Activated naive CD4-positive, alpha-beta T cell (primary cell): ENCODE measurements around the gene WDR91.
"Not testable (repeated sequence)": the region's sequence is repeated elsewhere in the genome, so short reads cannot be mapped to it uniquely, and the experiment has no call there.

Source experiments
- DNase-seq, 4 experiments: peaks; one replicate each; lab custom pipeline; 2025; lab: John Stamatoyannopoulos, UW

The WDR91 gene

GRCh38 chr7:135178364-135178763, 33.0 kb downstream of the WDR91 start:
- DNase-seq: no peak

DNA sequence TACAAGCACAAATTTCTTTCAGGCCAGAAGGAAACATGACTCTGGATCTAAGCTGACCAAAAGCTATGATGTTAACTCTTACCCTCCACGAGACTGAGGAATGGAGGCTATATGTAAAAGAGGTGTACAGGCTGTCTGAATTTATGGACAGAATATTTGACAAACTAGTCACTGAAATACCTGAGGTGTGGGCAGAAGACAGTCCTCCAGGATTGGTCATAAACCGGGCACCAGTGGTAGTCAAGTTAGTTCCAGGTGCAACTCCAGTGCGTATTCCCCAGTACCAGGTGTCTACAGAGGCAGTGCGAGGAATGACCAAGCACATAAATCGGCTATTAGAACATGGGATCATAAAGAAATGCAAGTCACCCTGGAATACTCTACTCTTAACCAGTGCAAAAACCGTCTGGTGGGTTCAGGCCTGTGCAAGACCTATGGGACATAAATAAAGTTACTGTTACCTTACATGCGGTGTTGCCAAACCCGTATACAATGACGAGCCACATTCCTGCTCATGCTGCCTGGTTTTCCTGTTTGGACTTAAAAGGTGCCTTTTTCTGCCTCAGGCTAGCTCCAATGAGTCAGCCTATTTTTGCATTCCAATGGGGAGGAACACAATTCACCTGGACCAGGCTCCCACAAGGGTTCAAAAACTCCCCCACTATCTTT, 34.2 kb downstream of the WDR91 start:
- DNase-seq: no peak

DNA sequence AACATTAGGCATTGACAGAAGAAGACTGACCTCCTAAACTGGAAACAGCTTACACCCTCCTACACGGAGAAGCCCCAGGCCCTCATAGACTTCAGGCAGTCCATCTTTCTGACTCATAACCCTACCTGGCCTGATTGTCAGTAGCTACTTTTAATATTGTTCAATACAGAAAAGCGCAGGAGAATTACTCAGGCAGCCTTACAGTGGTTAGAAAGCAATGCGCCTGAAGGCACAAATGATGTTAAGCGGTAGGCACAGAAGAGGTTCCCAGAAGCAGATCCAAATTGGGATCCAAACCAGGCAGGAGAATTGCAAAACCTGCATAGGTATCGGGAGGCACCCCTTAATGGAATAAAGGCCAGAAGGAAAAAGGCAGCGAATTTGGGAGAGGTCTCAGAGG, 35.4 kb downstream of the WDR91 start:
- no peak for DNase-seq

- DNase-seq: no peak
Measured at GRCh38 chr7:135174941-135175340, 36.4 kb downstream of the WDR91 start.

GRCh38 chr7:135173916-135174315, 37.4 kb downstream of the WDR91 start:
- not testable (repeated sequence) for DNase-seq

GRCh38 chr7:135171581-135172291, 39.6 kb downstream of the WDR91 start:
- not testable (repeated sequence) for DNase-seq

DNA sequence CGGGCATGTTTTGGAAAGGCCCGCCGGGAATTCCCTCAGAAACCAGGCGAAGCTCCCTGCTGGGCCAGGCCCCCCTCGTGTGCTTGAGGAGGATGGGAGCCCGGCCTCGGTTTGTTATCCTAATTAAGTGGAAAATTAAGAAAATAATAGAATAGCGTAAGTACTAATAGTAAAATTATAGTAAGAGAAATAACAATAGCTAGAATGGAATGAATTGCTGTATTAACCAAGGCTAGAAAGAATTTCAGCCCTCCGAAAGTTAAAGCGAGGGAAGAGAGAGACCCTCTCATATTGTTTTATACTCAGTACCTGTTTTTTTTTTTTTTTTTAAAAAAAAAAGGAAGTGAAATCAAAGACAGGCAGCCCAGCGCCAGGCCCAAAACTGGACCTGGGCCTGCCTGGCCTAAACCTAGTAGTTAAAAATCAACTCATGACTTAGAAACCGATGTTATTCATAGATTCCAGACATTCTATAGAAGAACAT, 40.3 kb downstream of the WDR91 start:
- DNase-seq: not testable (repeated sequence)

DNA sequence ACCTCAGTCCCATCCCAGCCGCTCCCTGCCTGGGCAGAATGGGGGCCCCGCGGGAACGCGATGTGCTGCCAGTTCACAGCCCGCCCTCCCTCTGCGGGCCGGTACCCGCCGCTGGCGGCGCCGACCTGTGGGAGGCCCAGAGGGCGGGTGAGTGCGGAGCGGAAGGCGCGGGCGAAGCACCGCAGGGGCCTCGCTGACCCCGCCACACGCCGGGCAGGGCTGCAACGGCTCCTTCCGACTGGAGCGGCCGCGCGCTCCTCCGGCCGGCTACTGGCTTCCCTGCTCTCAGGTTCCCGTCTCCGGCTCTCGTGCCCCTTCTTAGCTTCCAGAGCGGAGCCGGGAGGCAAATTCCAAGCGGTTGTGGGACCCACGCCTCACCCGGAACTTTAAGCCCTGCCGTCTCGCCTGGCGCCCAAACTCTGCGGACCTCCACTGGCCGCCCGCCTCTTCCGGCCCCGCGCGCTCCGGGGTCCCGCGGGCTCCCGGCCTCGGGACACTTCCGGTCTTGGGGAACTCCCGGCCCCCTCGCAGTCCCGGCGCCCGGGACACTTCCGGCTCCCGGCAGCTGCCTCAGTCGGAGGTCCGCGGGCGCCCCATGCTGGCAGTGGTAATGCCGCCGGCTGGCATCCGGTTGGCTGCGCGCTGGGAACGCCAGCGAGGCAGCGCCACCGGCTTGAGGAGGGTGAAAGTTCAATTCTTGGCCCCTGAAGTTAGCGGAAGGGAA, 40.9 kb downstream of the WDR91 start, which contains the start of gene CYREN:
TSS of gene CYREN (minus strand) at position 434 of the 724 bp plus-strand sequence. CDS start 1,785 bp downstream, outside the sequence.
- DNase-seq: peak; percentile 81 to 87 (median 82)

DNA sequence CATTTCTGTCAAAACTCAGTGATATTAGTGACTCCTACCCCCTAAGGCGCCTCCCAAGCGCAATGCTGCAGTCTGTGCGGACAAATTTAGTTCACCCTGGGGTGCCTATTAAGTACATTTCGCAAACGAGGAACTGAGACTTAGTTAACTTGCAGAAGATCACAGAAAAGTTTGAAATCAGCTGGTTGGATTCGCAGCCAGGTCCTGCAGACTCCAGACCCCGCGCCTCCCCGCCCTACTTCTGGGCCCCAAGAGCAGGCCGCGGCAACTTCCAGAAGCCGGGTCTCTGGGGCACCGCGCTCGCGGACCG, 41.4 kb downstream of the WDR91 start:
- DNase-seq: no peak

DNA sequence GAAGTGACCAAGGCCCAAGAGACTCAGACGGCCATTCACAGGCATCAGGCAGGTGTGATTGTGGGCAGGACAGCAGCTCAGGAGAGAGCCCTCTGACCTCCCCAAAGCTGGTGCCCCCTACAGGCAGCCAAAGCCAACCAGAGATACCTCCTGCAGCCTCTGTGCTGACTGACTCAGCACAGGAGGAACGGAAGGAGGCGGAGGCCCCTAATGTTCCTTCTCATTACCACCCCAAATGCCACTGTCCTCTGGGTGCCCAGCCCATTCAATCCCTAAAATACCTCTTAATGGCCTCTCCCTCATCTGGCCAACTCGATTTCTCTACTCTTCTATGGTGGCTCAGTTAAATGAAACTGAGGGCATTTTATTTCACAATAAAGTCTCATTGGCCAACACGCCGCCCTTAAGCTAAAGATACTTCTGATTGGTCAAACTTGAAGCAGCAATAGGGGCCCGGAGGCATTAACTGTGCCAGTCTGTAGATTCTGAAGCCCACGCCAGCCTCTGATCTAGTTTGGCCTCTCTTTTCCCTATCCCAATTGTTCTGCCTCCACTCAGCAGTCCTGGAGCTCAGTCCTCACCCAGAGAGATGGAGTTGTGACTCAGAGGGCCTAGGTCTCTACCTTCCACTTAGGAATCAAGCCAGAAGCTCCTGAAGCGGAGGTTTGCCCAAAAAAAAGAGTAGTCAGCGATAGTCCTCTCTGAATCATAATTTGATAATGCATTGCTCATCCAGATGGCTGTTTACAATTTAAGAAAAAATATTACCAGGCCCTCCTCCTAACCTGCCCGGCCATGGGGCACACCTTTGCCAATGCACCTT, 42.0 kb downstream of the WDR91 start:
- peak in 1 of 4 experiments; percentile 28 for DNase-seq

- DNase-seq: no peak
Measured at GRCh38 chr7:135168489-135169140, 42.7 kb downstream of the WDR91 start.

DNA sequence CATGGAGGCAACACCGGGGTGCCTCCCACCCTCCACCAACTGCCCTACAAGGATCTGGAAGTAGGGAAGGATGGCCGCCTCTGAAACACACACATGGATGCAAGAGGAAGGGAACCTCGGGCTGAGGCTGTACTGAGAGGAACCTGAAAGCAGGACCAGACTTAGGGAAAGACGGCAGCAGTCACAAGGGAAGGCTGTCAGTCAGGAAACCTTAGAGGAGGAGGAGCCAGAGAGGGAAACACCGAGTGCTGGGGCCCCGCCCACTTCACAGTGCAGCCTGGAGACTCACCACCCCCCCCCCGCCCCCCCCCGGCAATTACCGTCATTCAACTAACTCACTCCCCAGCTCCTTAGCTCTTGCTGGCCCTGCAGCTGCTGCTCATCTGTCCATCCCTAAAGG, 43.3 kb downstream of the WDR91 start:
- DNase-seq: peak in 1 of 4 experiments; percentile 15

- DNase-seq: no peak
Measured at GRCh38 chr7:135167365-135167917, 43.9 kb downstream of the WDR91 start.

DNA sequence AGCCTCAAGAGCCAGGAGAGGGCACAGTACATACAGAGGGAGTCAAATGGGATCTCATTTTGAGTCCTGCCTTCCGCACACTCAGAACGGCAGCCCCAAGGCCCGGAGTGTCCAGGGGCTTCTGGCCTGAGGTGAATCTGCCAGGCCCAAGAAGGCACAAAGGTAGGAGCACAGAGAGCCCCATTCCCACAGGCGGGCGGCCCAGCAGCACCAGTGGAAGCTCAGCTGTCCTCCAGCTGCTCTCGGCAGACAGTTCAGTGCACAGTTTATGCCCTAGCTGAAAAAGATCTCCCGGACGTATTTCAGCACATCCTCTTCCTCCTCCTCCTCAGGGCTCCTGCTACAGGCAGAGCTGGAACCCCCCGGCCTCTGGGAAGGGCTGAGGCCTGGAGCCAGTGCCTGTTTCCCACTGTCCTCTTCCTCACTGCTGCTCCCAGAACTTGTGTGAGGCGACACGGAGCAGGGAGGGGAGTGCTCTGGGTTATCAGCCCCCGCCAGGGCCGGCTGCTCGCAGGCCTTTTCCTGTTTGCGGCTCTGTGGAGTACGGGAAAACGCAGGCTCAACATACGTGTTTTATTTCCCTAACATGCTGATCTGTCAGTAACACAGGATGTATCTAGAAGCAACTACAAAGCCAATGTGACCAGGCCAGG, 44.9 kb downstream of the WDR91 start:
- no peak for DNase-seq

- no peak for DNase-seq
Measured at GRCh38 chr7:135165862-135166261, 45.5 kb downstream of the WDR91 start.

DNA sequence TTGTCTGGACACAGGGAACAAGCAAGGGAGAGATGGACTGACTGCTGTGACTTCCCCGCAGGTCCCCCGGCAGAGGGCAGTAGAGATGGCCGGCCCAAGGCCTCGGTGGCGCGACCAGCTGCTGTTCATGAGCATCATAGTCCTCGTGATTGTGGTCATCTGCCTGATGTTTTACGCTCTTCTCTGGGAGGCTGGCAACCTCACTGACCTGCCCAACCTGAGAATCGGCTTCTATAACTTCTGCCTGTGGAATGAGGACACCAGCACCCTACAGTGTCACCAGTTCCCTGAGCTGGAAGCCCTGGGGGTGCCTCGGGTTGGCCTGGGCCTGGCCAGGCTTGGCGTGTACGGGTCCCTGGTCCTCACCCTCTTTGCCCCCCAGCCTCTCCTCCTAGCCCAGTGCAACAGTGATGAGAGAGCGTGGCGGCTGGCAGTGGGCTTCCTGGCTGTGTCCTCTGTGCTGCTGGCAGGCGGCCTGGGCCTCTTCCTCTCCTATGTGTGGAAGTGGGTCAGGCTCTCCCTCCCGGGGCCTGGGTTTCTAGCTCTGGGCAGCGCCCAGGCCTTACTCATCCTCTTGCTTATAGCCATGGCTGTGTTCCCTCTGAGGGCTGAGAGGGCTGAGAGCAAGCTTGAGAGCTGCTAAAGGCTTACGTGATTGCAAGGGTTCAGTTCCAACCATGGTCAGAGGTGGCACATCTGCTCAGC, 46.8 kb downstream of the WDR91 start:
- DNase-seq: no peak

DNA sequence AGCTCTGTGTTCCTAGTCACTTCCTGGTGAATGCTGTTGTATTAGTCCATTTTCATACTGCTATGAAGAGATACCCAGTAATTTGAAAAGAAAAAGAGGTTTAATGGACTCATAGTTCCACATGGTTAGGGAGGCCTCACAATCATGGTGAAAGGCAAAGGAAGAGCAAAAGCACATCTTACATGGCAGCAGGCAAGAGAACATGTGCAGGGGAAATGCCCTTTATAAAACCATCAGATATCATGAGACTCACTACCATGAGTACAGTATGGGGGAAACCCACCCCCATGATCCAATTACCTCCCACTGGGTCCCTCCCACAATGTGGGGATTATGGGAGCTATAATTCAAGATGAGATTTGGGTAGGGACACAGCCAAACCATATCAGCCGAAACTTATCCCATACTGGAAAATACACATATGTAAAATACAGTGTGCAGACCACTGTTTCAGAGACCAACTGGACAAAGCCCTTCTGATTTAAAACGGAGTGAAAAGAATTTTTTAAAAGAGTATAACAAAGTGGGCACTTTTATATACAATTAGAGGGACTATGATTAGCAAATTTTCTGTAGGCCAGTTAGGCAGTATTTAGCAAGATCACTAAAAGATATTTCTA, 48.8 kb downstream of the WDR91 start:
- DNase-seq: no peak

GRCh38 chr7:135161669-135162068, 49.7 kb downstream of the WDR91 start:
- DNase-seq: no peak

- DNase-seq: no peak
Measured at GRCh38 chr7:135160858-135161653, 50.3 kb downstream of the WDR91 start.
